Vagina (tissue), 2 donors: ENCODE results near the gene B3GNT7. TPM values are rescaled to one million over a fixed set of nuclear protein-coding genes. Genes with fewer than 3 reads are reported as not detected.

Source experiments
- DNase-seq, 2 donors: peaks; one replicate each; pipeline ENCODE4 v3.0.0-alpha.2; 2017; ENCODE audit errors: extremely low spot score in 2 of 2
- H3K27ac ChIP-seq: fragments of 200-600 bp; sonication (generic); one replicate; pipeline ENCODE4 v1.5.1; 2019
- H3K27me3 ChIP-seq: fragments of 200-600 bp; sonication (generic); one replicate; pipeline ENCODE4 v1.5.1; 2019
- H3K36me3 ChIP-seq, 2 donors: fragments of 200-600 bp; sonication (generic); one replicate each; pipeline ENCODE4 v1.5.1; 2017 to 2019
- H3K4me1 ChIP-seq: fragments of 200-600 bp; sonication (generic); one replicate; pipeline ENCODE4 v1.5.1; 2019
- H3K4me3 ChIP-seq, 2 donors: fragments of 200-600 bp; sonication (generic); 1 replicate in 1 of 2; 2 replicates in 1 of 2; pipeline ENCODE4 v1.5.1; 2016 to 2019
- H3K9me3 ChIP-seq: fragments of 200-600 bp; sonication (generic); one replicate; pipeline ENCODE4 v1.5.1; 2019
- CTCF ChIP-seq, 3 experiments: fragments of 450-650 bp in 2 of 3; fragments of 200-600 bp in 1 of 3; sonication (generic) in 1 of 3; IDR thresholded peaks; one replicate each; pipeline ENCODE4 v1.5.1; 2017 to 2019; ENCODE audit warnings: antibody characterized with exemption in 3 of 3, mild to moderate bottlenecking in 2 of 3, moderate library complexity in 2 of 3
- POLR2A ChIP-seq, 2 donors: fragments of 450-650 bp; IDR thresholded peaks; one replicate each; pipeline ENCODE4 v1.6.1; 2017; ENCODE audit warnings: antibody characterized with exemption in 2 of 2, mild to moderate bottlenecking in 2 of 2, moderate library complexity in 2 of 2
- POLR2AphosphoS5 ChIP-seq, 2 donors: sonication (generic); formaldehyde crosslinking; IDR thresholded peaks; one replicate each; pipeline ENCODE4 v1.9.0; 2017; ENCODE audit warnings: antibody characterized with exemption in 2 of 2, mild to moderate bottlenecking in 2 of 2, low read depth in 1 of 2; ENCODE audit not compliant: insufficient read depth in 1 of 2
- intact Hi-C: fragments of 100-400 bp; cut with DNase I; formaldehyde crosslinking; loops from one replicate; pipeline ENCODE4 v1.15.1; 2023
- total RNA-seq: library from RNA; depleted of rRNA; stranded (reverse); fragments of >200 nt; gene quantifications from one replicate; pipeline ENCODE4 v1.2.3, GENCODE V29; 2016

The B3GNT7 gene
- total RNA-seq, 1 donor from 2014 or later, result 7.1 TPM

GRCh38 chr2:231418820-231419640 lies 23.5 kb downstream of the B3GNT7 start:
- Histone ChIP-seq H3K4me1 (no peaks in the 10 kb centered on the region), H3K36me3 (no peaks in the 10 kb centered on the region), H3K27me3 (no peaks in the 10 kb centered on the region), H3K27ac (no peak overlapping the region), H3K9me3 (no peaks in the 10 kb centered on the region), H3K4me3 (no peak overlapping the region)
- no peak for DNase-seq
- intact Hi-C loops, result loop anchor here (10.0 kb wide), 1 partner anchor 314 kb away; no protein-coding TSS in a partner anchor
- TF ChIP-seq CTCF (IDR thresholded peaks at IDR 0.05) (no peak), POLR2A (IDR thresholded peaks at IDR 0.05) (no peak), POLR2AphosphoS5 (IDR thresholded peaks at IDR 0.05; ENCODE audit: insufficient read depth in 1 of 2, low read depth in 1 of 2) (no peak)

DNA sequence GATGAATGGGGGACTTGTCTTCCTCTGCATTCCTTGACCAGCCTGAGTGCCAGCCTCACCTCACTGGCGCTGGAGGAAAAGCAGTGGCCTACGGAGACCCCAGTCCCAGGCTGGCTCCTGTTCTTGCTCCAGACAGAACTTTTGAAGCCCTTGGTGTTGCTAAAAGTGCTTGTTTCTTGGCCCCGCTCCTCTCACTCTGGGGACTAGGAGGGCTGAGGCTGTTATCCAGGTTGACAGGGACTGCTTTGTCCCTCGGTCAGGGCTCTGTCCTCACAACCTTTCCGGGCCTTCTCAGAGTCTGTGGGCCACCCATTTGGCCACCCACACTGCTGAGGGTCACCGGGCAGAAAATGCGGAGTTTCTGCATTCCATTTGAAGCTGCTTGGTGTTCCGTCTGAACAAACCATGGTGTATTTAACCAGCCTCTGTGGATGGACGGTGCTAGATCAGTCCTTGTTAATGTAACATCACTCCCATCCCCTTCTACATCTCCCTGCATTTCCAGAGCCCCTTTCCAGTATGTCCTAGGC lies 25.6 kb downstream of the B3GNT7 start:
- DNase-seq, result no peak
- Histone ChIP-seq H3K36me3 (no peaks in the 10 kb centered on the region), H3K27ac (no peak overlapping the region), H3K9me3 (no peaks in the 10 kb centered on the region), H3K4me1 (no peaks in the 10 kb centered on the region), H3K27me3 (no peaks in the 10 kb centered on the region), H3K4me3 (no peak overlapping the region)
- intact Hi-C loops, result no loop called here
- TF ChIP-seq POLR2A (IDR thresholded peaks at IDR 0.05) (no peak), CTCF (IDR thresholded peaks at IDR 0.05) (no peak), POLR2AphosphoS5 (IDR thresholded peaks at IDR 0.05; ENCODE audit: insufficient read depth in 1 of 2, low read depth in 1 of 2) (no peak)

GRCh38 chr2:231422056-231422455 lies 26.5 kb downstream of the B3GNT7 start:
- H3K27me3 ChIP-seq, result no peaks in the 10 kb centered on the region
- H3K27ac ChIP-seq, result no peak overlapping the region
- no peaks in the 10 kb centered on the region for H3K9me3 ChIP-seq
- no peaks in the 10 kb centered on the region for H3K4me1 ChIP-seq
- intact Hi-C loops, result no loop called here
- DNase-seq, result no peak
- H3K4me3 ChIP-seq, result no peak overlapping the region
- no peaks in the 10 kb centered on the region for H3K36me3 ChIP-seq
- no peak for TF ChIP-seq POLR2A (IDR thresholded peaks at IDR 0.05)
- no peak for TF ChIP-seq CTCF (IDR thresholded peaks at IDR 0.05)
- TF ChIP-seq POLR2AphosphoS5 (IDR thresholded peaks at IDR 0.05; ENCODE audit: insufficient read depth in 1 of 2, low read depth in 1 of 2), result no peak

- H3K9me3 ChIP-seq, result no peaks in the 10 kb centered on the region
- no peaks in the 10 kb centered on the region for H3K36me3 ChIP-seq
- H3K4me1 ChIP-seq, result no peaks in the 10 kb centered on the region
- TF ChIP-seq CTCF (IDR thresholded peaks at IDR 0.05), result no peak
- no peak for TF ChIP-seq POLR2A (IDR thresholded peaks at IDR 0.05)
- TF ChIP-seq POLR2AphosphoS5 (IDR thresholded peaks at IDR 0.05; ENCODE audit: insufficient read depth in 1 of 2, low read depth in 1 of 2), result no peak
- H3K27ac ChIP-seq, result no peak overlapping the region
- DNase-seq, result no peak
- intact Hi-C loops, result no loop called here
- H3K27me3 ChIP-seq, result no peaks in the 10 kb centered on the region
- H3K4me3 ChIP-seq, result no peak overlapping the region
Measured at GRCh38 chr2:231423176-231423575, 27.7 kb downstream of the B3GNT7 start.

DNA sequence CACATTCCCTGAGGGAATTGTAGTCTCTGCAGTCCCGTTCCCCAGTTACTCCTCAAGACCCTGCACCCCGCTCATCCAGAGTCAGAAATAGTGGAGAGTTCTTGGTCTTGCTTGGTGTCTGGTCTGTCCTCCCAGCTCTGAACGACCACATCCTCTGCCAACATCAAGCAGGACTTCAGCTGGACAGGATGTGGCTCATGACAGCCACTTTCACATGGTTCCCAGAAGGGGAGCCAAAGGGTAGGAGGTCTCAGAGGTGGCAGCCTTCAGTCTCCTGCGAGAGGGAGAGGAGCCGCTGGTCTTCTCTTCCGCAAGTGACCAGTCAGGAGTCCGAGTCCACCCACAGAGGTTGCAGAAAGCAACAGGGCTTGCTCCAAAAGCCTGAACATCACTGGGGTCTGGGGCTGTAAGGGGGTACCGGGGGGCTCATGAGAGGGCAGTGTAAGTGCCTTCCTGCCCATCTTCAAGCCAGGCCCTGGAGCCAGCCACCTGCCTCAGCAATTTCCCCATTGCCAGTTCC lies 29.8 kb downstream of the B3GNT7 start:
- no peak for DNase-seq
- no peaks in the 10 kb centered on the region for H3K4me1 ChIP-seq
- intact Hi-C loops, result no loop called here
- TF ChIP-seq POLR2A (IDR thresholded peaks at IDR 0.05) (no peak), POLR2AphosphoS5 (IDR thresholded peaks at IDR 0.05; ENCODE audit: insufficient read depth in 1 of 2, low read depth in 1 of 2) (no peak), CTCF (IDR thresholded peaks at IDR 0.05) (no peak)
- no peak overlapping the region for H3K27ac ChIP-seq
- no peak overlapping the region for H3K4me3 ChIP-seq
- H3K27me3 ChIP-seq, result no peaks in the 10 kb centered on the region
- H3K9me3 ChIP-seq, result no peaks in the 10 kb centered on the region
- no peaks in the 10 kb centered on the region for H3K36me3 ChIP-seq
